Measurements from ENCODE around the gene ITSN1. TPM values are rescaled to one million over a fixed set of nuclear protein-coding genes. Genes with fewer than 3 reads are reported as not detected.

The ITSN1 gene
- total RNA-seq, 1 experiment from 2014 or later, result 50.8 TPM

GRCh38 chr21:33643658-33644311 is 1.5 kb downstream of the ITSN1 start:
- DNase-seq, result peak; percentile 23 to 55
- Histone ChIP-seq H3K27ac (peak overlapping the region; percentile 20; the same call in 1 of the 2 replicates), H3K4me3 (peak overlapping the region; percentile 67), H3K9me3 (replicated peaks) (no peaks in the 10 kb centered on the region), H3K36me3 (no peaks in the 10 kb centered on the region), H3K27me3 (no peaks in the 10 kb centered on the region), H3K4me1 (peaks cover 10% of the 10 kb centered on the region)

- no peak overlapping the region for H3K27ac ChIP-seq
- no peaks in the 10 kb centered on the region for H3K27me3 ChIP-seq
- no peak for DNase-seq
Observed at GRCh38 chr21:33644383-33645074, 2.2 kb downstream of the ITSN1 start.

DNA sequence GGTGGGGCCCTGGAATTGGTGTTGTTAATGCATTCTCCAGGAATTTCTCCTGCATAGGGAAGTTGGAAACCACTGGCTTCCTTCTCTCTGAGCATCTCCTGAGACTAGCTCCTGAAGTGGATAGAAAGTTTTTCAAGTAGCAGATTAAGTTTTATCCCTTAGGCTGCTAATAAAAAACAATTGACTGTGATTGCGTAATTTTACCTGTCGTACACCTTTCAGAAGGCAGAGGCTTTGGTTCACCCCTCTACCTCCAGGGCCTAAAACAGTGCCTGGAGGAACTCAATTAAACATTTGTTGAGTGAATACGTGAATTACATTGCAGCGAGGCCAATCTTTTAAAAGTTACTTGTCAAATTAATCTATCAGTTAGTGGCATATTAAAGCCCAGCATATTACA is 3.4 kb downstream of the ITSN1 start:
- peaks cover 12% of the 10 kb centered on the region for H3K4me1 ChIP-seq
- no peak for DNase-seq
- H3K36me3 ChIP-seq, result no peaks in the 10 kb centered on the region
- H3K27me3 ChIP-seq, result no peaks in the 10 kb centered on the region
- no peak overlapping the region for H3K27ac ChIP-seq
- no peak overlapping the region for H3K4me3 ChIP-seq
- H3K9me3 ChIP-seq (replicated peaks), result no peaks in the 10 kb centered on the region; the same call in 1 of the 2 replicates

More at GRCh38 chr21:33644383-33645074, 2.2 kb downstream of the ITSN1 start:
- H3K36me3 ChIP-seq, result no peaks in the 10 kb centered on the region
- H3K4me1 ChIP-seq, result peaks cover 10% of the 10 kb centered on the region
- no peak overlapping the region; the same call in 1 of the 2 replicates for H3K4me3 ChIP-seq
- no peaks in the 10 kb centered on the region for H3K9me3 ChIP-seq (replicated peaks)

- H3K4me1 ChIP-seq, result peaks cover 28% of the 10 kb centered on the region
- no peak for DNase-seq
- H3K27me3 ChIP-seq, result no peaks in the 10 kb centered on the region
- H3K27ac ChIP-seq, result no peak overlapping the region
- no peaks in the 10 kb centered on the region for H3K36me3 ChIP-seq
- no peaks in the 10 kb centered on the region; the same call in 1 of the 2 replicates for H3K9me3 ChIP-seq (replicated peaks)
- no peak overlapping the region for H3K4me3 ChIP-seq
Observed at GRCh38 chr21:33647587-33647986, 5.3 kb downstream of the ITSN1 start.

DNA sequence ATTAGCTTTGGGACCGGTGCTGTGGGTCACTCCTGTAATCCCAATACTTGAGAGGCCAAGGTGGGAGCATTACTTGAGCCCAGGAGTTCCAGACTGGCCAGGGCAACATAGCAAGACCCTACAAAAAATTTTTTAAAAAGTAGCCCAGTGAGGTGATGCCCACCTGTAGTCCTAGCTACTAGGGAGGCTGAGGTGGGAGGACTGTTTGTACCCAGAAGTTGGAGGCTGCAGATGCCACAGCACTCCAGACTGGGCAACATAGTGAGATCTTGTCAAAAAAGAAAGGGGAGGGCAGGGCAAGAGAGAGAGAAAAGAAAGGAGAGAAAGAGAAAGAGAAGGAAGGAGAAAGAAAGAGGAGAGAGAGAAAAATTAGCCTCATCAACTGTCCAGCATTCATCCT is 6.3 kb downstream of the ITSN1 start:
- H3K36me3 ChIP-seq, result no peaks in the 10 kb centered on the region
- no peak for DNase-seq
- H3K27ac ChIP-seq, result no peak overlapping the region
- H3K9me3 ChIP-seq (replicated peaks), result no peaks in the 10 kb centered on the region; the same call in 1 of the 2 replicates
- no peaks in the 10 kb centered on the region for H3K27me3 ChIP-seq
- H3K4me1 ChIP-seq, result peaks cover 28% of the 10 kb centered on the region
- H3K4me3 ChIP-seq, result no peak overlapping the region

DNA sequence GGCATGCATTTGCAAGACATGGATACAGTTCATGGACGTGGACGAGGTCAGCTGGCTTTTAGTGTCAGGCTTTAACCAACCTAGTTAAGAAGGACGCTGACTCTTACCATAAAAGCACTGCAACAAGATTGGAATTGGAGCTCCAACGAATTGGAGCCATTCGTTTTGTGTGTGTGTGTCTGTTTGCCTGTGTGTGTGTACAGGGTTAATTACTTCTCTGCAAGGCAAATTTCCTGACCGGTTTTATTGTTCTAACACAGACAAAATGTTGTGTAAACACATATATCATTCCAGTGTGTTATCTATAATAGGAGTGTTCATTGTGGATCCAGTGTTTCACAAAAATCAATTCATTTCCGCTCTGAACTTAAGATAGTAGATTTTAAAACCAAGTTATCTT is 7.9 kb downstream of the ITSN1 start:
- no peak overlapping the region for H3K27ac ChIP-seq
- H3K9me3 ChIP-seq (replicated peaks), result no peaks in the 10 kb centered on the region; the same call in 1 of the 2 replicates
- H3K27me3 ChIP-seq, result no peaks in the 10 kb centered on the region
- peaks cover 28% of the 10 kb centered on the region for H3K4me1 ChIP-seq
- no peaks in the 10 kb centered on the region for H3K36me3 ChIP-seq
- no peak overlapping the region for H3K4me3 ChIP-seq
- no peak for DNase-seq

DNA sequence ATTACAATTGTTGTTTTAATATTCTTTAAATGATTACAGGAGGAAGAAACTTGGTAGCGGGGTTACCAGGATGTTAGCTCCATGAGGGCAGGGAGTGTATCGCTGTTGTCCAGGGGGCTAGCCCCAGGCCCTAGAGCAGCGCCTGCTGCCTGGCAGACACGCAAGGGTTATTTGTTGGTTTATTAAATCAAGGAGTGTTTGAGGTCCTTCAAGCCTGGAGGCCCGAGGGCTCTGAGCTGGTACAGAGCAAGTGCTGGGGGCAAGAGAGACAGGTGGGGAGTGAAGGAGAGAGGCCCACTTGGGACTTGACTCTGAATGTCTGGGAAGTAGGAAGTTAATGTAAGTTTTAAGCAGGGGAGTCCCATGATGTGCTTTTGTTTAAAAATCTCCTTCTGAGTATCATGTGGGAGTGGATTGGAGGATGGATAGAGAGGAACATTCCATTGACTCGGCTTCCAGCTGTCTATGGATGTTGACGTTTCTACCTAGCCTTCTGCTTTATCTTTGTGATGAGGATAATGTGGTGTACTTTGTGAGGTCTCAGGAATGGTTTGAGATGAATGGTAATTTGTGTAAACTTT is 8.7 kb downstream of the ITSN1 start:
- Histone ChIP-seq H3K9me3 (replicated peaks) (no peaks in the 10 kb centered on the region; the same call in 1 of the 2 replicates), H3K4me3 (no peak overlapping the region), H3K4me1 (peaks cover 35% of the 10 kb centered on the region), H3K27ac (no peak overlapping the region), H3K27me3 (no peaks in the 10 kb centered on the region), H3K36me3 (no peaks in the 10 kb centered on the region)
- peak; percentile 49 to 60 for DNase-seq

GRCh38 chr21:33651965-33652680 is 9.8 kb downstream of the ITSN1 start:
- Histone ChIP-seq H3K4me3 (no peak overlapping the region), H3K27me3 (no peaks in the 10 kb centered on the region), H3K4me1 (peaks cover 37% of the 10 kb centered on the region), H3K36me3 (no peaks in the 10 kb centered on the region), H3K27ac (no peak overlapping the region), H3K9me3 (replicated peaks) (no peaks in the 10 kb centered on the region; the same call in 1 of the 2 replicates)
- DNase-seq, result peak; percentile 9 to 51

DNA sequence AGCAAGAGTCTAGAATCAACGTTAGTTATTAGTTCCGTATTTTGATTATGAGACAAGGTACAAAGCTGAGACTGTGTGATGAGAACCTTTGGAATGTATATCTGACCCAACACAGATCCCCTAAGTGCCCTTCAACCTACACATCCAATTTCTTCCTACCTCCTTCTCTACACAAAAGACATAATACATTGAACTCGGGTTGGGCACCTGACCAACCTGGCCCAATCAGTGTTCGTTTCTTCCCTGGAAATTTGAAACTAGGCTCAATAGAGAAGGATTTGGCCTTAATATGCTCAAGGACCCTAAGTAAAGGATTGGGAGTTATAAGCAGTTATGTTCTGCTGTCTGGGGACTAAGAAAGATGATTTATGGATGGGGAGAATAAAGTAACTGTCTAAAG is 12.1 kb downstream of the ITSN1 start:
- Histone ChIP-seq H3K9me3 (replicated peaks) (no peaks in the 10 kb centered on the region; the same call in none of the 2 replicates), H3K4me3 (no peak overlapping the region), H3K27ac (no peak overlapping the region), H3K4me1 (peaks cover 29% of the 10 kb centered on the region), H3K36me3 (no peaks in the 10 kb centered on the region), H3K27me3 (no peaks in the 10 kb centered on the region)
- DNase-seq, result no peak

GRCh38 chr21:33655588-33656221 is 13.4 kb downstream of the ITSN1 start:
- Histone ChIP-seq H3K9me3 (replicated peaks) (no peaks in the 10 kb centered on the region; the same call in 1 of the 2 replicates), H3K36me3 (no peaks in the 10 kb centered on the region), H3K27me3 (no peaks in the 10 kb centered on the region), H3K4me3 (no peak overlapping the region), H3K4me1 (peaks cover 25% of the 10 kb centered on the region), H3K27ac (no peak overlapping the region)
- peak in 1 of 2 experiments; percentile 22 for DNase-seq

DNA sequence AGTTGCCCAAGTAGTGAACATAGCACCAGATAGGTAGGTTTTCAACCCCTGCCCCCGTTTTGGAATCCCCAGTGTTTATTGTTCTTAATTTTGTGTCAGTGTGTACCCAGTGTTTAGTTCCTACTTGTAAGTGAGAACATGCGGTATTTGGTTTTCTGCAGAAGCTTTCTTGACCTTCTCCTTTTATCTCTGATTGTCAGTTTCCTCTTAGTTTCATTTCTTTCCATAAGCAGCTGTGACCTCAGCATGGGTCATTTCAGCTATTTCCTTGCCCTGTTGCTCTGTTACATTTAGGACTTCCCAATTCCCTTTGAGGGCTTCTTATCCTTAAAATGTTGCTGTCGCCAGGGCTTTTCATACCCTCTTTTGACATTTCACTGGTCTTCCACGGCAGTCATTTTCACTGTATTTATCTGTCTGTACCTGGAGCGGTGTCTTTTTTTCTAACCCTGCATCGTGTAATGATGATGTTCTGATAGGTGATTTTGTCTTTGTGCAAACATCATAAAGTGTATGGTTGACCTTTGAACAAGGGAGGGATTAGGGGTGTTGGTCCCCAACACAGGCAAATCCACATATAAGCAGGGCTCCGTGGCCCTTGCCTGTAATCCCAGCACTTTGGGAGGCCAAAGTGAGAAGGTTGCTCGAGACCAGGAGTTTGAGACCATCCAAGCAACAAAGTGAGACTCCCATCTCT is 15.0 kb downstream of the ITSN1 start:
- no peak for DNase-seq
- Histone ChIP-seq H3K27ac (no peak overlapping the region), H3K9me3 (replicated peaks) (peaks cover 6% of the 10 kb centered on the region), H3K4me1 (peaks cover 10% of the 10 kb centered on the region), H3K36me3 (no peaks in the 10 kb centered on the region), H3K4me3 (no peak overlapping the region), H3K27me3 (no peaks in the 10 kb centered on the region)

GRCh38 chr21:33658919-33659567 is 16.7 kb downstream of the ITSN1 start:
- H3K4me1 ChIP-seq, result peaks cover 9% of the 10 kb centered on the region
- H3K27me3 ChIP-seq, result no peaks in the 10 kb centered on the region
- DNase-seq, result no peak
- H3K27ac ChIP-seq, result no peak overlapping the region
- H3K36me3 ChIP-seq, result no peaks in the 10 kb centered on the region
- H3K4me3 ChIP-seq, result no peak overlapping the region
- H3K9me3 ChIP-seq (replicated peaks), result peaks cover 6% of the 10 kb centered on the region

DNA sequence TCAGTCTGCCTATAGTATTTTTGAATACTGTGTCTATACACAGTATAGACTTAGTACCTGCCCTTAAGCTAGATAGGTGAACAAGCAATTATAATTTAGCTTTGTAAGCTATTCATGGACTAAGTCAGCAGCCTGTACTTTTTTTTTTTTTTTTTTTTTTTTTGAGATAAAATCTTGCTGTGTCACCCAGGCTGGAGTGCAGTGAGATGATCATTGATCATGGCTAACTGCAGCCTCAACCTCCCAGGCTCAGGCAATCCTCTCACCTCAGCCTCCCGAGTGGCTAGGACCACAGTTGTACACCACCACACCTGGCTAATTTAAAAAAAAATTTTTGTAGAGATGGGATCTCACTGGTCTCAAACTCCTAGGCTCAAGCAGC is 17.3 kb downstream of the ITSN1 start:
- no peak for DNase-seq
- no peaks in the 10 kb centered on the region for H3K27me3 ChIP-seq
- H3K9me3 ChIP-seq (replicated peaks), result peaks cover 6% of the 10 kb centered on the region
- H3K36me3 ChIP-seq, result no peaks in the 10 kb centered on the region
- peaks cover 9% of the 10 kb centered on the region for H3K4me1 ChIP-seq
- H3K27ac ChIP-seq, result no peak overlapping the region
- no peak overlapping the region for H3K4me3 ChIP-seq
